Effector memory CD8-positive, alpha-beta T cell (primary cell): ENCODE measurements around the gene ZBTB46.
A peak's percentile ranks its signal among the peaks of the same experiment; 100 is the strongest.

Source experiments
- ATAC-seq: fragments of 150-1000 bp; cut with Tn5 transposase; replicated peaks from 2 replicates; pipeline ENCODE4 v1.10.0; 2021; ENCODE audit warnings: mild to moderate bottlenecking, moderate library complexity
- DNase-seq, 3 experiments: peaks; one replicate each; pipeline ENCODE4 v3.0.0; 2021
- H3K27ac Mint-ChIP-seq, 2 donors: one replicate each; pipeline ENCODE4 v1.8.0; 2022; ENCODE audit warnings: mild to moderate bottlenecking in 2 of 2, mixed read lengths in 2 of 2, moderate library complexity in 2 of 2
- H3K27me3 Mint-ChIP-seq, 2 donors: one replicate each; pipeline ENCODE4 v1.8.0; 2022; ENCODE audit warnings: mixed read lengths in 2 of 2
- H3K36me3 Mint-ChIP-seq: one replicate; pipeline ENCODE4 v1.8.0; 2022; ENCODE audit warnings: mild to moderate bottlenecking, moderate library complexity, mixed read lengths; ENCODE audit not compliant: insufficient read depth
- H3K4me1 Mint-ChIP-seq, 2 donors: one replicate each; pipeline ENCODE4 v1.8.0; 2022; ENCODE audit warnings: low read depth in 2 of 2, mixed read lengths in 2 of 2
- H3K4me3 Mint-ChIP-seq, 2 donors: one replicate each; pipeline ENCODE4 v1.8.0; 2022; ENCODE audit warnings: mild to moderate bottlenecking in 2 of 2, mixed read lengths in 2 of 2, moderate library complexity in 2 of 2
- H3K9me3 Mint-ChIP-seq, 2 donors: one replicate each; pipeline ENCODE4 v1.8.0; 2022; ENCODE audit warnings: mixed read lengths in 2 of 2

Gene ZBTB46

DNA sequence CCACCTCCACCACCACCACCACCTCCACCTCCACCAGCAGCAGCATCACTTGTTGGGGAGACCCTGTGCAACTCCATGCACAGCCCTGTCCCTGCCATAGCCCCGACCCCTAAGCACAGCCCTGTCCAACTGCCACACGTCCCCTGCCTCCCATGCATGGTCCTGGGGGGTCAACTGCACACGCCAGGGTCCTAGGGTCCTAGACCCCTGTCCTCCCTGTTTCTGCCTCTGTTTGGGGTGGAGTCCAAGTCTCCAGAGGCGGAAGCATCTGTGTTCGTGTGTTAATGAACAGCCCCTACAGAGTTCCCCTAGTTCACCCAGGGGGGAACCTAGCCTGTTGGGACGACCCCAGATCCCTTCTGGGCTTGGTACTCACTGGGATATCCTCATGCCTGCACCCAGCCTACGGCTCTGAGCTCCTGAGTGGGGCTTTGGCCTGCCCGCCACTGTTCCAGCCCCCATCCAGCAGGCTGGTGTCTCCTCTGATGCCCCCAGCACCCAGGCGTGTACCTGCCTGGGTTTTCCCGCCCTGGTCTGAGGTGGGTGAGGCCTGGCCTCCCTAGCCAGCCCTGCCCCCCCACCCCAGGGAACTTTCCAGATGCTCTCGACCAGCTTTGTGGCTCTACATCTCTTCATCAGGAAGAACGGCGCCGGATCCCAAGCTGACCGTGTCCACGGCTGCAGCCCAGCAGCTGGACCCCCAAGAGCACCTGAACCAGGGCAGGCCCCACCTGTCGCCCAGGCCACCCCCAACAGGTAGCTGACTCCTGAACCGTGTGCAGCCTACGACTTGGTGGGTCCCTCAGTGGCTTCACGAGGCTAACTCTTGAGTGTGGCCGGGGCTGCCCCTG is 137.1 kb downstream of the ZBTB46 start:
- no peak for DNase-seq
- Mint-ChIP-seq H3K27me3 (no peaks in the 10 kb centered on the region), H3K4me3 (peak overlapping the region; percentile 64 to 73), H3K4me1 (peaks cover 3 to 14% of the 10 kb centered on the region in 2 donors), H3K27ac (peak overlapping the region; percentile 82 to 97), H3K9me3 (no peaks in the 10 kb centered on the region), H3K36me3 (peaks cover 34% of the 10 kb centered on the region)
- ATAC-seq, result no peak
